Mesenchymal stem cell (in vitro differentiated cells and primary cell): ENCODE results near the gene ARHGEF7.

Experiments
- DNase-seq: peaks from one replicate; pipeline ENCODE4 v3.0.0-alpha.2; 2013
- H2AFZ ChIP-seq: one replicate; pipeline ENCODE4 v1.6.1; 2013; ENCODE audit warnings: low read depth, mild to moderate bottlenecking, control low read depth, inconsistent platforms, low read length, moderate library complexity
- H2AK5ac ChIP-seq: 2 replicates; pipeline ENCODE4 v1.6.1; 2013; ENCODE audit warnings: low read length, moderate library complexity, mild to moderate bottlenecking, inconsistent platforms; ENCODE audit not compliant: severe bottlenecking
- H2BK120ac ChIP-seq: one replicate; pipeline ENCODE4 v1.6.1; 2013; ENCODE audit warnings: low read depth, mild to moderate bottlenecking, inconsistent platforms, low read length, moderate library complexity
- H2BK12ac ChIP-seq, 2 experiments: one replicate each; pipeline ENCODE4 v1.6.1; 2013; ENCODE audit warnings: inconsistent platforms in 2 of 2, low read length in 2 of 2, mild to moderate bottlenecking in 2 of 2, moderate library complexity in 2 of 2, control low read depth in 1 of 2
- H2BK15ac ChIP-seq: one replicate; pipeline ENCODE4 v1.6.1; 2013; ENCODE audit warnings: mild to moderate bottlenecking, low read depth, inconsistent platforms; ENCODE audit not compliant: poor library complexity, severe bottlenecking
- H2BK5ac ChIP-seq: 2 replicates; pipeline ENCODE4 v1.6.1; 2013; ENCODE audit warnings: low read depth, mild to moderate bottlenecking, low read length, control low read depth, inconsistent platforms; ENCODE audit not compliant: poor library complexity, severe bottlenecking
- H3K14ac ChIP-seq, 2 experiments: one replicate each; pipeline ENCODE4 v1.6.1; 2013; ENCODE audit warnings: inconsistent platforms in 2 of 2, low read length in 2 of 2, control low read depth in 1 of 2, mild to moderate bottlenecking in 1 of 2, moderate library complexity in 1 of 2
- H3K18ac ChIP-seq, 2 experiments: one replicate each; pipeline ENCODE4 v1.6.1; 2013; ENCODE audit warnings: inconsistent platforms in 2 of 2, low read length in 2 of 2, control low read depth in 1 of 2, low read depth in 1 of 2, mild to moderate bottlenecking in 1 of 2
- H3K23ac ChIP-seq, 2 experiments: one replicate each; pipeline ENCODE4 v1.6.1; 2013; ENCODE audit warnings: inconsistent platforms in 2 of 2, low read length in 2 of 2, mild to moderate bottlenecking in 2 of 2, moderate library complexity in 2 of 2, control low read depth in 1 of 2
- H3K27ac ChIP-seq: 2 replicates; pipeline ENCODE4 v1.5.1; 2013; ENCODE audit warnings: mild to moderate bottlenecking, moderate library complexity, low read length, control low read depth, inconsistent platforms; ENCODE audit not compliant: poor library complexity, severe bottlenecking
- H3K27me3 ChIP-seq, 2 experiments: 2 replicates each; pipeline versions ENCODE4 v1.6.1 to v1.7.0; 2013; ENCODE audit warnings: low read length in 2 of 2, mild to moderate bottlenecking in 2 of 2, moderate library complexity in 2 of 2, control low read depth in 1 of 2, inconsistent platforms in 1 of 2; ENCODE audit not compliant: control insufficient read depth in 1 of 2, insufficient read depth in 1 of 2
- H3K36me3 ChIP-seq, 2 experiments: 2 replicates each; pipeline versions ENCODE4 v1.6.1 to v1.7.0; 2013; ENCODE audit warnings: low read length in 2 of 2, control low read depth in 1 of 2, inconsistent platforms in 1 of 2, low read depth in 1 of 2, mild to moderate bottlenecking in 1 of 2; ENCODE audit not compliant: insufficient read depth in 2 of 2, control insufficient read depth in 1 of 2
- H3K4ac ChIP-seq, 2 experiments: one replicate each; pipeline ENCODE4 v1.6.1; 2013; ENCODE audit warnings: inconsistent platforms in 2 of 2, low read length in 2 of 2, mild to moderate bottlenecking in 2 of 2, moderate library complexity in 2 of 2, control low read depth in 1 of 2, low read depth in 1 of 2
- H3K4me1 ChIP-seq: 2 replicates; pipeline ENCODE4 v1.6.1; 2013; ENCODE audit warnings: low read depth, low read length, control low read depth; ENCODE audit not compliant: control insufficient read depth, insufficient read depth
- H3K4me2 ChIP-seq: 2 replicates; pipeline ENCODE4 v1.6.1; 2013; ENCODE audit warnings: low read length, mild to moderate bottlenecking, inconsistent platforms; ENCODE audit not compliant: poor library complexity, severe bottlenecking
- H3K4me3 ChIP-seq, 2 experiments: 2 replicates each; pipeline versions ENCODE4 v1.5.1 to v1.7.0; 2013; ENCODE audit warnings: low read length in 2 of 2, mild to moderate bottlenecking in 2 of 2, control low read depth in 1 of 2, low read depth in 1 of 2; ENCODE audit not compliant: insufficient read depth in 1 of 2
- H3K79me1 ChIP-seq: replicated peaks from 2 replicates; pipeline ENCODE4 v1.6.1; 2013; ENCODE audit warnings: mild to moderate bottlenecking, control low read depth, low read length, inconsistent platforms; ENCODE audit not compliant: poor library complexity, severe bottlenecking
- H3K9ac ChIP-seq: 2 replicates; pipeline ENCODE4 v1.7.0; 2013; ENCODE audit warnings: mild to moderate bottlenecking, low read length, moderate library complexity
- H3K9me3 ChIP-seq: 2 replicates; pipeline ENCODE4 v1.7.0; 2013; ENCODE audit warnings: mild to moderate bottlenecking, low read length; ENCODE audit not compliant: control insufficient read depth
- H4K8ac ChIP-seq: one replicate; pipeline ENCODE4 v1.6.1; 2013; ENCODE audit warnings: inconsistent platforms, mild to moderate bottlenecking, low read length, moderate library complexity
- H4K91ac ChIP-seq: one replicate; pipeline ENCODE4 v1.6.1; 2013; ENCODE audit warnings: mild to moderate bottlenecking, low read length, inconsistent platforms
- WGBS: methylation state at CpG from one replicate; pipeline ENCODE4 v1.1.7; 2013; ENCODE audit warnings: mixed read lengths; 5-methylcytosine and 5-hydroxymethylcytosine counted together

Gene ARHGEF7

DNA sequence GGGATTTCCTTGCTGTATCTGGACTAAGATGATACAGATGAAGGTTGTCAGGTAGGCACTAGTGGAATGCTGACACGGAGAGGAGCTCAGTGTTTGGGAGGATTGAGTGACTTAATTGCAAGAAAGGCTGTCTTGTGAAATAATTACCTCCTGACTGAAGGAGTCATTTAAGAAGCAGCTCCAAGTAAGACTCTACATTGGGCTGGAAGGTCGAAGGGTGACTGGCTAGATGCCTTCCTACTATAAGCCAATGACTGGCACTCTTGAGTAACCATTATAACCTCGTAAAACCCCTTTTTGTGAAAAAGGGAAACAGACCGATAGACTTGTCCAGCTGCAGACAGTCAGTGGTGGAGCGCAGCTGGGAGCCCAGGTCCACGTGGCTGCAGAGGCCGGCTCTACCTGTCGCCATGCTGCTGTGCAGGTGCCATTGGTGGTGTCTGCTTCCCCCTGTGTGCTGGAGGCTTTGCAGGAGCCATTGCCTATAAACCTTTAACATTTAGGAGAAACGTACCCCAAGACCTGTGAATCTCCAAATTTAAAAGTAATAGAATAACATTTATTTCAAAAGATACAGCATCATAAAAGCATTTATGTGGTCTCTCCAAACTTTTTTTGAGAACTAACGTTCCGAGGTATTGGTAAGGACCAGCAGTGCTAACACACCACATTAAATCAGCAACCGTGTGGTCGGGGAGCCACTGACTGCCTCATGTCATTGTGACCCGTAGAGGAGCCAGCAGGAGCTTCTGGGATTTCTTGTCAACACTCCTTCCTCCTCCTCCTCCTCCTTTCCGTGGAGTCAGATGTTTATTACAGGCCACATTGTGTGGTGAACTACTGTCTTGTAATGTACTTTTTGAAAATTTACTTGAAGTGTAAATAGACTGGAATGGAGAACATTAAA is 124.9 kb downstream of the ARHGEF7 start:
- Histone ChIP-seq H4K91ac (no peak overlapping the region), H2AFZ (no peak overlapping the region), H3K23ac (no peak overlapping the region), H3K4me2 (no peak overlapping the region), H3K79me1 (peaks cover 41% of the 10 kb centered on the region), H2BK12ac (no peak overlapping the region), H2BK15ac (no peak overlapping the region), H4K8ac (no peak overlapping the region), H3K14ac (peak overlapping the region in 1 of 2 experiments; percentile 27), H3K4me3 (no peak overlapping the region), H3K4me1 (no peaks in the 10 kb centered on the region), H2BK120ac (no peak overlapping the region), H3K18ac (no peak overlapping the region), H3K9me3 (no peaks in the 10 kb centered on the region), H3K27me3 (no peaks in the 10 kb centered on the region), H3K36me3 (peaks cover 29 to 56% of the 10 kb centered on the region in 2 experiments), H3K4ac (no peak overlapping the region), H3K9ac (no peak overlapping the region), H2BK5ac (no peak overlapping the region), H3K27ac (no peak overlapping the region), H2AK5ac (no peak overlapping the region)
- WGBS: 90% methylated on average over 14 of the region's 15 CpGs
- no peak for DNase-seq

GRCh38 chr13:111241006-111241755 is 126.1 kb downstream of the ARHGEF7 start:
- Histone ChIP-seq H4K91ac (no peak overlapping the region), H3K4ac (no peak overlapping the region), H3K4me2 (no peak overlapping the region), H2BK120ac (no peak overlapping the region), H3K18ac (no peak overlapping the region), H3K9ac (no peak overlapping the region), H2AFZ (no peak overlapping the region), H2AK5ac (no peak overlapping the region), H3K9me3 (no peaks in the 10 kb centered on the region), H3K23ac (no peak overlapping the region), H2BK15ac (no peak overlapping the region), H3K36me3 (peaks cover 33 to 59% of the 10 kb centered on the region in 2 experiments), H3K4me1 (no peaks in the 10 kb centered on the region), H3K79me1 (peaks cover 46% of the 10 kb centered on the region), H2BK12ac (no peak overlapping the region), H3K14ac (no peak overlapping the region), H4K8ac (no peak overlapping the region), H3K27ac (no peak overlapping the region), H3K4me3 (no peak overlapping the region), H2BK5ac (no peak overlapping the region), H3K27me3 (no peaks in the 10 kb centered on the region)
- 97% methylated on average over 16 of the region's 16 CpGs for WGBS
- no peak for DNase-seq

GRCh38 chr13:111241862-111242261 is 126.8 kb downstream of the ARHGEF7 start:
- H2BK15ac ChIP-seq: no peak overlapping the region
- H3K36me3 ChIP-seq: peaks cover 33 to 66% of the 10 kb centered on the region in 2 experiments
- no peak overlapping the region for H3K27ac ChIP-seq
- no peak overlapping the region for H3K9ac ChIP-seq
- no peak overlapping the region for H2BK120ac ChIP-seq
- no peak overlapping the region for H3K4ac ChIP-seq
- H2AK5ac ChIP-seq: no peak overlapping the region
- no peak overlapping the region for H2BK5ac ChIP-seq
- no peak overlapping the region for H3K14ac ChIP-seq
- 89% methylated on average over 11 of the region's 11 CpGs for WGBS
- H4K8ac ChIP-seq: no peak overlapping the region
- no peak overlapping the region for H3K4me3 ChIP-seq
- no peak overlapping the region for H4K91ac ChIP-seq
- no peaks in the 10 kb centered on the region for H3K9me3 ChIP-seq
- no peak overlapping the region for H3K23ac ChIP-seq
- H3K18ac ChIP-seq: no peak overlapping the region
- no peaks in the 10 kb centered on the region for H3K27me3 ChIP-seq
- no peak overlapping the region for H3K4me2 ChIP-seq
- no peak overlapping the region for H2BK12ac ChIP-seq
- no peak for DNase-seq
- no peaks in the 10 kb centered on the region for H3K4me1 ChIP-seq
- peaks cover 44% of the 10 kb centered on the region for H3K79me1 ChIP-seq
- no peak overlapping the region for H2AFZ ChIP-seq

DNA sequence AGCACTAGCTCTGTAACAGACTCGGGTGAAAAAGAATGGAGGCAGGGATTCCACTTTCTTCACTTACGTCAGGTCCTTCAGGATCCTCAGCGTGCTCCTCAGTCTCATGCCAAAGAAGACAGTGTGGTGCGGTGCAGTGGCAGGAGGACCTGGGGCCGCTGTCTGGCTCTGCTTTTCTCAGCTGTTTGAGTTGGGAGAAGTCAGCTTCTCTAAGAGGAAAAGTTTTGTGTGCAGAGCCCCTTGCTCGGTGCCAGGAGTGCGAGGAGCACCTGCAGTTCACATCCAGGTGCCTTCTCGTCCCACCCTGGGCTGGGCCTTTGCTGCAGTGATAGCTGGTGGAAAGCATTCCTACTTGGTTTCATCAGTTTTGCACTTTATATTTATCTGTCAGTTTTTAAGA is 127.5 kb downstream of the ARHGEF7 start:
- Histone ChIP-seq H3K27ac (no peak overlapping the region), H2BK5ac (no peak overlapping the region), H3K4ac (no peak overlapping the region), H4K91ac (no peak overlapping the region), H3K23ac (no peak overlapping the region), H3K79me1 (peaks cover 45% of the 10 kb centered on the region), H3K27me3 (no peaks in the 10 kb centered on the region), H2BK120ac (no peak overlapping the region), H3K4me2 (no peak overlapping the region), H3K4me1 (no peaks in the 10 kb centered on the region), H3K4me3 (no peak overlapping the region), H3K9ac (no peak overlapping the region), H3K36me3 (peaks cover 35 to 69% of the 10 kb centered on the region in 2 experiments), H2AK5ac (no peak overlapping the region), H2BK15ac (no peak overlapping the region), H4K8ac (no peak overlapping the region), H3K14ac (no peak overlapping the region), H2AFZ (no peak overlapping the region), H3K9me3 (no peaks in the 10 kb centered on the region), H2BK12ac (no peak overlapping the region), H3K18ac (no peak overlapping the region)
- WGBS: 99% methylated on average over 7 of the region's 8 CpGs
- no peak for DNase-seq
